ENCODE data around the gene RTEL1. TPM values are rescaled to one million over a fixed set of nuclear protein-coding genes. Genes with fewer than 3 reads are reported as not detected.

Gene RTEL1
- polyA plus RNA-seq, 1 donor from 2014 or later = 29.2 TPM

DNA sequence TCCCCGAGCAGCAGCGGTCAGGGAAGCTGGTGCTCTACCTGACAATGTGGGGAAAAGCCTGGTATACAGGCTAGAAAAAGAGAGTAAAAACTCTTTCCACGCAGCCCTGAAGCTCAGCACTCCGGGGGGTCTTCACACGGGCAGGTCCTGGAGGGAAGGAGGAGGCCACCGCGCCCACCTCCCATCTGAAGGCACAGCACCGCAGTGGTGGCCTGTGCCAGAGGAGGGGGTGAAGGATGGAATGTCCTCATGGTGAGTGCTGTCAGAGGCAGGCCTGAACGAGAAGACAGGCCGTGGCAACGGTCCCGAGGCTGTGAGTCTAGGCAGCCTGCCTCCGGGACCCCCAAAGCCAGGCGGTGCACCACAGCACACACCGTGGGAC is 87.3 kb downstream of the RTEL1 start:
- Histone ChIP-seq H3F3A (ENCODE audit: insufficient read depth, low read length, poor library complexity, severe bottlenecking) (no peaks in the 10 kb centered on the region), H3K27ac (ENCODE audit: low read length) (no peak overlapping the region), H3K4me2 (ENCODE audit: low read length) (no peak overlapping the region), H3K79me2 (replicated peaks; ENCODE audit: insufficient read depth, low read length) (no peaks in the 10 kb centered on the region), H2AFZ (ENCODE audit: low read depth, low read length) (no peak overlapping the region), H4K20me1 (ENCODE audit: insufficient read depth) (no peaks in the 10 kb centered on the region), H3K9me3 (ENCODE audit: low read length) (no peaks in the 10 kb centered on the region), H3K4me3 (ENCODE audit: low read length) (no peak overlapping the region), H3K36me3 (ENCODE audit: insufficient read depth, low read length) (no peaks in the 10 kb centered on the region), H3K9ac (ENCODE audit: low read length) (no peak overlapping the region), H3K27me3 (ENCODE audit: insufficient read depth, low read depth, low read length) (no peaks in the 10 kb centered on the region), H3K9me2 (ENCODE audit: insufficient read depth, low read length) (no peaks in the 10 kb centered on the region)
- TF ChIP-seq EP300 (conservative IDR thresholded peaks at IDR 0.05; ENCODE audit: poor library complexity, severe bottlenecking) (no peak), SMC3 (conservative IDR thresholded peaks at IDR 0.05; ENCODE audit: poor library complexity) (no peak), REST (IDR thresholded peaks at IDR 0.05; ENCODE audit: borderline replicate concordance) (no peak), TAF1 (IDR thresholded peaks at IDR 0.05; ENCODE audit: low read depth) (no peak), RAD21 (conservative IDR thresholded peaks at IDR 0.05) (no peak)
- TF ChIP-seq, protein P1, sequence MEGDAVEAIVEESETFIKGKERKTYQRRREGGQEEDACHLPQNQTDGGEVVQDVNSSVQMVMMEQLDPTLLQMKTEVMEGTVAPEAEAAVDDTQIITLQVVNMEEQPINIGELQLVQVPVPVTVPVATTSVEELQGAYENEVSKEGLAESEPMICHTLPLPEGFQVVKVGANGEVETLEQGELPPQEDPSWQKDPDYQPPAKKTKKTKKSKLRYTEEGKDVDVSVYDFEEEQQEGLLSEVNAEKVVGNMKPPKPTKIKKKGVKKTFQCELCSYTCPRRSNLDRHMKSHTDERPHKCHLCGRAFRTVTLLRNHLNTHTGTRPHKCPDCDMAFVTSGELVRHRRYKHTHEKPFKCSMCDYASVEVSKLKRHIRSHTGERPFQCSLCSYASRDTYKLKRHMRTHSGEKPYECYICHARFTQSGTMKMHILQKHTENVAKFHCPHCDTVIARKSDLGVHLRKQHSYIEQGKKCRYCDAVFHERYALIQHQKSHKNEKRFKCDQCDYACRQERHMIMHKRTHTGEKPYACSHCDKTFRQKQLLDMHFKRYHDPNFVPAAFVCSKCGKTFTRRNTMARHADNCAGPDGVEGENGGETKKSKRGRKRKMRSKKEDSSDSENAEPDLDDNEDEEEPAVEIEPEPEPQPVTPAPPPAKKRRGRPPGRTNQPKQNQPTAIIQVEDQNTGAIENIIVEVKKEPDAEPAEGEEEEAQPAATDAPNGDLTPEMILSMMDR (IDR thresholded peaks at IDR 0.05; ENCODE audit: poor library complexity, severe bottlenecking) = no peak

Small RNAs within 50 kb of the gene (small RNA-seq; reads per million reads assigned to genes)
- gene LIME1 (0 to 0.39 (median 0) reads per million in 3 experiments), gene TNFRSF6B (0 reads per million in 3 experiments)

Other genes with a start within 250 kb of the RTEL1 start
- gene KCNQ2, start 185.7 kb upstream of the RTEL1 start, polyA plus RNA-seq = 84.7 and 88.8 TPM in 2 replicates
- gene EEF1A2, start 159.2 kb upstream of the RTEL1 start, polyA plus RNA-seq = 208 and 260 TPM in 2 replicates
- 95.1 and 106 TPM in 2 replicates for gene PPDPF, start 137.5 kb upstream of the RTEL1 start, polyA plus RNA-seq
- gene PTK6, start 120.9 kb upstream of the RTEL1 start, polyA plus RNA-seq = not detected in 2 replicates
- gene SRMS, start 110.6 kb upstream of the RTEL1 start, polyA plus RNA-seq = not detected in 2 replicates
- 1.9 and 5.2 TPM in 2 replicates for gene FNDC11, start 104.2 kb upstream of the RTEL1 start, polyA plus RNA-seq
- gene HELZ2, start 84.1 kb upstream of the RTEL1 start, polyA plus RNA-seq = 0.40 and 1.3 TPM in 2 replicates
- gene GMEB2, start 31.2 kb upstream of the RTEL1 start, polyA plus RNA-seq = 13.7 and 14.1 TPM in 2 replicates
- 268 and 322 TPM in 2 replicates for gene STMN3, start 4.9 kb upstream of the RTEL1 start, polyA plus RNA-seq
- 9.4 TPM in 1 of 2 replicates, not detected in the other for gene TNFRSF6B, start 38.3 kb downstream of the RTEL1 start, polyA plus RNA-seq
- 70.9 and 78.0 TPM in 2 replicates for gene ARFRP1, start 49.7 kb downstream of the RTEL1 start, polyA plus RNA-seq
- 60.8 and 67.5 TPM in 2 replicates for gene ZGPAT, start 49.7 kb downstream of the RTEL1 start, polyA plus RNA-seq
- gene LIME1, start 78.4 kb downstream of the RTEL1 start, polyA plus RNA-seq = 65.2 and 83.6 TPM in 2 replicates
- gene SLC2A4RG, start 81.5 kb downstream of the RTEL1 start, polyA plus RNA-seq = 52.1 and 61.8 TPM in 2 replicates
- 15.0 and 21.0 TPM in 2 replicates for gene ZBTB46, start 173.0 kb downstream of the RTEL1 start, polyA plus RNA-seq
- not detected in 2 replicates for gene ABHD16B, start 203.2 kb downstream of the RTEL1 start, polyA plus RNA-seq
- gene TPD52L2, start 207.0 kb downstream of the RTEL1 start, polyA plus RNA-seq = 142 TPM in 2 replicates
- 82.8 and 96.7 TPM in 2 replicates for gene DNAJC5, start 236.8 kb downstream of the RTEL1 start, polyA plus RNA-seq